Measurements from ENCODE around the gene FAM53B. TPM values are rescaled to one million over a fixed set of nuclear protein-coding genes. Genes with fewer than 3 reads are reported as not detected.

FAM53B gene
- total RNA-seq, 1 donor from 2014 or later: 48.0 TPM

- intact Hi-C loops (cut with DNase I): no loop called here
- ATAC-seq: no peak
- no peak for DNase-seq (ENCODE audit: low spot score)
Measured at GRCh38 chr10:124644771-124645415, 99.3 kb downstream of the FAM53B start.

GRCh38 chr10:124644236-124644635 lies 99.9 kb downstream of the FAM53B start:
- DNase-seq (ENCODE audit: low spot score) (no peak), ATAC-seq (no peak)
- intact Hi-C loops (cut with DNase I): no loop called here

- DNase-seq (ENCODE audit: low spot score) (no peak), ATAC-seq (no peak)
- intact Hi-C loops (cut with DNase I): no loop called here
Measured at GRCh38 chr10:124643330-124644009, 100.7 kb downstream of the FAM53B start.

DNA sequence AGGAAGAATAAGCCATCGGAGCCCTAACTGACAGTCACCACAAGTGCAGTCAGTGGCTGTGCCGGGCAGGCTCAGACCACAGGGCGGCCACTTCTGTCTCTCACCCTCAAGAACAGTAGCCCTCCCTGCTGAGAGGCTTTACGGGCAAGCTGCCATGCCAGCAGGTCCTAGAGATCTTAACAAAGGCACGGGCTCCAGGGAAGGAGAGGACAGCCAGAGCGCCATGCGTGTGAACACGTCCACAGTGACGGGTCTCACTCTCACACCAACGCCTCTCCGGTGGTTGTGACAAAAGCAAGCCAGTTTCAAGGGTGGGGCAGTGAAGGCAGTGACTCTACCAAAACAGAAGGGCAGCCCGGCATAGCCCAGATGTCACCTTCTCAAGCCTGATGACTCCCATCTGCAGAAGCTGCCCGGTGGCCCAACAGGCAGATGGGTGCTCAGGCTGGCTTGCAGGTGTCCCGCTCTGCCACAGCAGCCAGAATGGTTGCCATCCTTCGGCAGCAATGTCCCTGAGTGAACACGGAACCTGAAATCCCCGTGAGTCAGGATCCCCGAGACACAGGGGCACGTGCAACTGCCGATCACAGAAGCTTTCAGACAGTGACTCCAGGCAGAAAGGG lies 102.0 kb downstream of the FAM53B start:
- no peak for ATAC-seq

DNA sequence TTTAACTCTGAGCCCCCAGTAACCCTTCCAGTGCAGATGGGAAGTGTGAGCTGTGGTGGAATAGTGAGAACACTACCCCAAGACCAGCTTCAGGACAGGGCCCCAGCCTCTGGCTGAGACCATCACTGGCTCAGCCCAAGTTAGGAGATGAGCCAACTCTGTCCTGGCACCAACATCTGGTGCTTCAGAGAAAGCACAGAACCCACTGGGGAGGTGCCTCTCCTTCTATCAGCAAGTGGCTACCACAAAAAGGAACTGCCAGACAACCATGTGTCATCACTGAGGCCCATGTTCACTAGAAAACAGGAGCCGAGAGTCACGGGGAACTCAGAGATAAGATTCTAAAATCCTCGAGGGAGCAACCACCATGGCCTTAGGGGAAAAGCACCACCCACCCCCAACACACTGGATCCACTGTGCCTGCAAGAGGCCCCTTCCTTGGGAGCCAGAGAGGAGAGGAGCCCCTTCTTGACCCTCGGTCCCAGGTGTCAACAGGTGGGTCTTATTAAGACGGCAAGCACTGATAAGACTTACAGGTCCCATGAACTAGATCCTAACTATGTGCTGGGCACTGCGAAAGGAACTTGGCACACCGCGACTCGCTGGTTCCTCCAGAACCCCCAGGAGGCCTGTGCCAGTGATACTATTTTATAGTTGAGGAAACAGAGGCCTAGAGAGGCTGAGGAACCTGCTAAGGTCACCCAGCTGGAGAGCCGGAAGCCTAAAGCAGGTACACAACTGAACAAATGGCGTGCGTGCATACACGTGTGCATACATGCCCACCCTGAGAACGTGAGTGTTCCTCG lies 102.7 kb downstream of the FAM53B start:
- intact Hi-C loops (cut with DNase I): no loop called here
- peak; percentile 42 for ATAC-seq
- DNase-seq (ENCODE audit: low spot score): no peak

More for the DNA sequence above, 102.0 kb downstream of the FAM53B start:
- intact Hi-C loops (cut with DNase I): no loop called here
- DNase-seq (ENCODE audit: low spot score): no peak

- intact Hi-C loops (cut with DNase I): no loop called here
- peak; percentile 64 for ATAC-seq
- DNase-seq (ENCODE audit: low spot score): no peak
Measured at GRCh38 chr10:124640538-124641231, 103.5 kb downstream of the FAM53B start.

DNA sequence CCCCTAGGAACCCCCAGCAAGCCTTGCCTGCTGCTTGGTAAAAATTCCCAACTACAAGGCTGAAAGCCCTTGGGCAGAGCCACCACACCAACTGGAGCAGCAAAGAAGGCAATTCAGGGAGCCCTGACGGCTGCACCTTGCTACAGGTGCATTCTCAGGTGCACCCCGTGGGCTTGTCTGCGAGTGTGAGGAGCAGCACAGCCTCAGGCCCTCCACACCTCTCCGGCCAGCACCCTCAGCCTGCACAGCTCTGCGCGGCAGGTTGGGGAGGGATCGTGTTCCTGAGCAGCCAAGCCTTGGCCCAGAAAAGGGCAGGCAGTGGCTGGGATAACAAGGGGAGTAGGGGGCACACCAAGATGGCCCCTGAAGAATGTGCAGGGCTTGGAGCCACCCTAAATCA lies 104.1 kb downstream of the FAM53B start:
- intact Hi-C loops (cut with DNase I): no loop called here
- no peak for ATAC-seq
- DNase-seq (ENCODE audit: low spot score): no peak

DNA sequence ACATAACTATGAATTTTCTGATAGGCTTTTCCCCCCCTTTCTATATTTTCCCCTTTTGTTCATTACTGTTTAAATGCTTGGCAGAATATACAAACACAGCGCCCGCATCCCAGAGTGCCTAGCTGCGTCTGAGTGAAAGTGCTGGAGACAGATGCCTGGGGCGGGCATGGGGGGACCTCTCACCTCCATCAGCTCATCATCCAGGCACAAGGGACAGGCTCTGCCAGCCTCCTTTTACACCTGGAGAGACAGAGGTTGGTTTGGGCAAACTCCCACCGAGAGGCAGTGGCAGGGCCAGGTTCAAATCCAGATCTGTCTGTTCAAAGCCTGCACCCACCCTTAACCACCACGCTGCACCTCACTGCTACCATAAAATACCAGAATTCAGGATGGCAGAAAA lies 104.5 kb downstream of the FAM53B start:
- intact Hi-C loops (cut with DNase I): no loop called here
- ATAC-seq (no peak), DNase-seq (ENCODE audit: low spot score) (no peak)

DNA sequence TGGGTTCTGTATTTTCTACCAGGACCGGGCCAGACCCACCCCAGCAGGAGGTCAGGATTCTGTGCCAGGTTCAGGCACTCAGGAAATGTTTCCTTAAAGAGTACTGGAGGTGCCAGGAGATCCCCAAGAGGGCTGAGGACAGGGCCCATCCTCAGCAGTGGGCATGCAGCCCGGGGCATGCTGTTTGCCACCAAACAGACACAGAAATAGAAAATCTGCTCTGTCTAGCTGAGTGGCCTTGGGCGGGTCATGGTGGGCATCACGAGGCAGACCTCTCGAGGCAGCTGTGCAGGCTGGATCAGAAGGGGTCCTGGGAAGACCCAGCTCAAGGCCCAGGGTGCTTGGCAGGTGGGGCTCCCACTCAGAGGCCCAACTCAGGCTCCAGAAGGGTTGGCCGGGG lies 105.0 kb downstream of the FAM53B start:
- no peak for ATAC-seq
- intact Hi-C loops (cut with DNase I): no loop called here
- DNase-seq (ENCODE audit: low spot score): no peak

GRCh38 chr10:124637746-124638145 lies 106.4 kb downstream of the FAM53B start:
- DNase-seq (ENCODE audit: low spot score) (no peak), ATAC-seq (no peak)
- intact Hi-C loops (cut with DNase I): no loop called here

- ATAC-seq (no peak), DNase-seq (ENCODE audit: low spot score) (no peak)
- intact Hi-C loops (cut with DNase I): no loop called here
Measured at GRCh38 chr10:124637091-124637700, 107.0 kb downstream of the FAM53B start.

- no peak for ATAC-seq
- DNase-seq (ENCODE audit: low spot score): no peak
- intact Hi-C loops (cut with DNase I): no loop called here
Measured at GRCh38 chr10:124636271-124636995, 107.7 kb downstream of the FAM53B start.

DNA sequence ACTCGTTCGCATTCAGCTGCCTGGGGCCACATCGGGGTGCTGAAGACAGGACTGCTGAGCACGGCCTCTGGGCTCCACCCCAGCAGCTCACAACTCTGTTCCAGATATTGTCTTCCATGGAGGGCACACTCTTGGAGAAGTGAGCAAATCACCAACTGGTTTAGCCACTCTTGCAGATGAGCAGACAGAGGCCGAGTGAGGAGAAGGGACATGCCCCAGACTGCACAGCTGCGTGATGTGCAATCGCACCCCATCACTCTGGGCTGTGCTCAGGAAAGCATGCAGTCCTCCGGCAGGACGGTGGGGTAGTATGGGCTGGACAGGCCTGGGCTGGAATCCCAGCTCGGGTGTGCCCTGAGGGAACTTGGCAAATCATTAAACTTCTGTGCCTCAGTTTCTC lies 111.6 kb downstream of the FAM53B start:
- peak; percentile 23 for ATAC-seq
- no peak for DNase-seq (ENCODE audit: low spot score)
- intact Hi-C loops (cut with DNase I): no loop called here

- ATAC-seq (peak; percentile 79), DNase-seq (ENCODE audit: low spot score) (no peak)
- intact Hi-C loops (cut with DNase I): no loop called here
Measured at GRCh38 chr10:124632064-124632531, 112.1 kb downstream of the FAM53B start.

- ATAC-seq (no peak), DNase-seq (ENCODE audit: low spot score) (no peak)
- intact Hi-C loops (cut with DNase I): no loop called here
Measured at GRCh38 chr10:124630551-124630950, 113.6 kb downstream of the FAM53B start.

- ATAC-seq (no peak), DNase-seq (ENCODE audit: low spot score) (no peak)
- intact Hi-C loops (cut with DNase I): no loop called here
Measured at GRCh38 chr10:124629842-124630241, 114.3 kb downstream of the FAM53B start.

GRCh38 chr10:124629415-124629814 lies 114.8 kb downstream of the FAM53B start:
- peak; percentile 40 for ATAC-seq

DNA sequence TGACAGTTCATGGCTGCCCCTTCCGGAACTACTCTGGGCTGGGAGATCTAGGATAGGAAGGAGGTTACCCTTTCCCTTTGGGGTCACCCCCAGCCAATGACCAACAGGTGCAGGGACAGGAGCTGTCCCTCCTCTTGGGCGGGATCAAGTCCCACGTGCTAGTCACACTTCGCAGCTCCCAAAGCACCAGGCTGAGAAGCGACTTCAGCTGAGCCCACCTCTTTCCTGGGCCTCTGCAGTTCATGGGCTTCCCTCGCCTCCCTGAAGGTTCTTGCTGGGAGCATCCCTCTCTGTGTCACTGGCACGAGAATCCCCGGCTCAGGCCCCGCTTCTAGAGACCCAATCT lies 115.5 kb downstream of the FAM53B start:
- ATAC-seq (no peak), DNase-seq (ENCODE audit: low spot score) (no peak)

More at GRCh38 chr10:124629415-124629814, 114.8 kb downstream of the FAM53B start:
- DNase-seq (ENCODE audit: low spot score): no peak
- intact Hi-C loops (cut with DNase I): no loop called here

More for the DNA sequence above, 115.5 kb downstream of the FAM53B start:
- intact Hi-C loops (cut with DNase I): no loop called here
